Hepatocyte (in vitro differentiated cells): Measurements from ENCODE around the gene PDGFD. TPM values are rescaled to one million over a fixed set of nuclear protein-coding genes. Genes with fewer than 3 reads are reported as not detected.

ENCODE experiments used
- DNase-seq: peaks from one replicate; pipeline ENCODE4 v3.0.0-alpha.2; 2016; ENCODE audit warnings: low spot score
- H2AFZ ChIP-seq: fragments of 200-600 bp; sonication (generic); 2 replicates; pipeline ENCODE4 v1.6.0; 2016; ENCODE audit warnings: antibody characterized with exemption, mild to moderate bottlenecking
- H3K27ac ChIP-seq: fragments of 200-600 bp; sonication (generic); 2 replicates; pipeline ENCODE4 v1.5.1; 2016; ENCODE audit warnings: mild to moderate bottlenecking
- H3K27me3 ChIP-seq: fragments of 200-600 bp; sonication (generic); 2 replicates; pipeline ENCODE4 v1.6.1; 2016
- H3K36me3 ChIP-seq: fragments of 200-600 bp; sonication (generic); replicated peaks from 2 replicates; pipeline ENCODE4 v1.5.1; 2016; ENCODE audit warnings: low read depth; ENCODE audit not compliant: insufficient read depth
- H3K4me1 ChIP-seq: fragments of 200-600 bp; sonication (generic); 2 replicates; pipeline ENCODE4 v1.5.1; 2016; ENCODE audit warnings: mild to moderate bottlenecking, moderate library complexity; ENCODE audit not compliant: insufficient read depth
- H3K4me2 ChIP-seq: fragments of 200-600 bp; sonication (generic); 2 replicates; pipeline ENCODE4 v1.6.0; 2016
- H3K4me3 ChIP-seq: fragments of 200-600 bp; sonication (generic); 2 replicates; pipeline ENCODE4 v1.5.1; 2016; ENCODE audit warnings: mild to moderate bottlenecking
- H3K79me2 ChIP-seq: fragments of 200-600 bp; sonication (generic); 2 replicates; pipeline ENCODE4 v1.6.0; 2017; ENCODE audit warnings: mild to moderate bottlenecking
- H3K9me2 ChIP-seq: fragments of 200-600 bp; sonication (generic); replicated peaks from 2 replicates; pipeline ENCODE4 v1.6.0; 2017; ENCODE audit warnings: mild to moderate bottlenecking; ENCODE audit not compliant: insufficient read depth
- H3K9me3 ChIP-seq: fragments of 200-600 bp; sonication (generic); 2 replicates; pipeline ENCODE4 v1.5.1; 2016; ENCODE audit warnings: low read depth, mild to moderate bottlenecking
- H4K20me1 ChIP-seq: fragments of 200-600 bp; sonication (generic); 2 replicates; pipeline ENCODE4 v1.6.0; 2016; ENCODE audit warnings: mild to moderate bottlenecking; ENCODE audit not compliant: insufficient read depth, poor library complexity, severe bottlenecking
- EZH2 ChIP-seq: fragments of 200-600 bp; sonication (generic); IDR thresholded peaks from 2 replicates; pipeline ENCODE4 v1.6.1; 2016; ENCODE audit warnings: antibody characterized with exemption, mild to moderate bottlenecking, borderline replicate concordance
- EZH2phosphoT487 ChIP-seq: fragments of 200-600 bp; sonication (generic); IDR thresholded peaks from one replicate; pipeline ENCODE4 v1.6.1; 2018; ENCODE audit warnings: antibody characterized with exemption, mild to moderate bottlenecking, low read depth, moderate library complexity; ENCODE audit not compliant: unreplicated experiment, severe bottlenecking
- WGBS: methylation state at CpG from one replicate; pipeline ENCODE4 v1.1.6; 2016; ENCODE audit warnings: low lambda C conversion rate; ENCODE audit errors: missing lambda C conversion rate; 5-methylcytosine and 5-hydroxymethylcytosine counted together
- polyA plus RNA-seq: library from polyadenylated mRNA; unstranded; fragments of >200 nt; fragmentation: Nextera tagmentation; extraction: Ambion mirVana; gene quantifications from 2 replicates; pipeline ENCODE4 v1.2.1, GENCODE V29; 2016
- total RNA-seq: library from RNA; depleted of rRNA; stranded (reverse); fragments of >200 nt; gene quantifications from 2 replicates; pipeline ENCODE4 v1.2.3, GENCODE V29; 2014
- TF ChIP-seq, protein P1 (sequence below): fragments of 200-600 bp; sonication (generic); IDR thresholded peaks from 2 replicates; pipeline ENCODE4 v1.5.1; 2016; ENCODE audit warnings: antibody characterized with exemption, mild to moderate bottlenecking; ENCODE audit not compliant: poor library complexity

Gene PDGFD
- total and polyA plus RNA-seq, 2 experiments from 2014 or later, result 17.3 to 29.6 TPM

DNA sequence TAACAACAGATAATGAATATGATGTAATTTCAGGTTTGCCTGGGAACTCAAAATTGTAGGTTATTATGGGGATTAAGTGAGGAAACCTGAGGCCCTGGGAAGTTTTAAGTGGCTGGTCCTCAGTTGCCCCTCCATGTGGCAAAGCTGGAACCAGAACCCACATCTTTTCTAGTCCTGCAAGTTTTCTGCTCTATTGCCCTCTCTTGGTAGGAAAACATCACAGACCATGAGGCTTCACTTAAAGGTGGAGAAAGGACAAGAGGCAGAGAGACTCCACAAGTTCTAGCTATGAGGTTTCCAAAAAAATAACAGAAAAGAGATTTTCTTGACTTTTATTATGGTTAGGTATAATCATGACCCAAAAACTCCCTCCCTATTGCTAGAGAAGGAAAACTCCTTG, 243.0 kb downstream of the PDGFD start:
- TF ChIP-seq EZH2phosphoT487, result no peak
- no peak for TF ChIP-seq EZH2
- TF ChIP-seq, protein P1, sequence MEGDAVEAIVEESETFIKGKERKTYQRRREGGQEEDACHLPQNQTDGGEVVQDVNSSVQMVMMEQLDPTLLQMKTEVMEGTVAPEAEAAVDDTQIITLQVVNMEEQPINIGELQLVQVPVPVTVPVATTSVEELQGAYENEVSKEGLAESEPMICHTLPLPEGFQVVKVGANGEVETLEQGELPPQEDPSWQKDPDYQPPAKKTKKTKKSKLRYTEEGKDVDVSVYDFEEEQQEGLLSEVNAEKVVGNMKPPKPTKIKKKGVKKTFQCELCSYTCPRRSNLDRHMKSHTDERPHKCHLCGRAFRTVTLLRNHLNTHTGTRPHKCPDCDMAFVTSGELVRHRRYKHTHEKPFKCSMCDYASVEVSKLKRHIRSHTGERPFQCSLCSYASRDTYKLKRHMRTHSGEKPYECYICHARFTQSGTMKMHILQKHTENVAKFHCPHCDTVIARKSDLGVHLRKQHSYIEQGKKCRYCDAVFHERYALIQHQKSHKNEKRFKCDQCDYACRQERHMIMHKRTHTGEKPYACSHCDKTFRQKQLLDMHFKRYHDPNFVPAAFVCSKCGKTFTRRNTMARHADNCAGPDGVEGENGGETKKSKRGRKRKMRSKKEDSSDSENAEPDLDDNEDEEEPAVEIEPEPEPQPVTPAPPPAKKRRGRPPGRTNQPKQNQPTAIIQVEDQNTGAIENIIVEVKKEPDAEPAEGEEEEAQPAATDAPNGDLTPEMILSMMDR, result no peak
- no peak overlapping the region for H3K27ac ChIP-seq
- no peak overlapping the region for H3K4me2 ChIP-seq

DNA sequence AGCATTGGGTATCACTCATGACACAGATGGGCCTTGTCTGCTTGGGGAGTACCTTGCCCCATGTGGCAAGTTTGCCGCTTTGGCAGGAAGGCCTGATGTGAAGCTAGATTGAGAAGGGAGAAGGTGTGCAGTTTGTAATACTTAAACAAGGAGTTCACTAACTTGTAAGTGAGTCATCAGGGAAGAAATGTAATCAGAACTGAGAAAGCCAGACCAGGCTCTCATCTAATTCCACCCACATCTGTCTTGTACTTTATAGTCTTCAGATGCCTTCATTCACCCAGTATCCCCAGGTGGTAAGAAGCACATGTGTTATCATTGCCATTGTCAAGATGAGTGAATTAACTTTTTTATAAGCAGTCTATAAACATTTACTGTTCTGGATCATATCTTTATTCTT, 243.5 kb downstream of the PDGFD start:
- Histone ChIP-seq H4K20me1 (no peaks in the 10 kb centered on the region), H3K79me2 (no peaks in the 10 kb centered on the region), H3K27ac (no peak overlapping the region), H3K9me2 (no peaks in the 10 kb centered on the region), H3K9me3 (no peaks in the 10 kb centered on the region), H3K4me3 (no peak overlapping the region), H3K4me1 (peaks cover 8% of the 10 kb centered on the region), H3K27me3 (no peaks in the 10 kb centered on the region), H2AFZ (no peak overlapping the region), H3K36me3 (no peaks in the 10 kb centered on the region), H3K4me2 (no peak overlapping the region)
- no peak for DNase-seq
- TF ChIP-seq EZH2phosphoT487, result no peak
- TF ChIP-seq EZH2, result no peak
- TF ChIP-seq, protein P1, result no peak
- 83% methylated on average over 1 of the region's 1 CpG for whole genome bisulfite sequencing

More for the DNA sequence above, 243.0 kb downstream of the PDGFD start:
- H3K27me3 ChIP-seq, result no peaks in the 10 kb centered on the region
- H3K36me3 ChIP-seq, result no peaks in the 10 kb centered on the region
- H2AFZ ChIP-seq, result no peak overlapping the region
- no peak for DNase-seq
- H3K79me2 ChIP-seq, result no peaks in the 10 kb centered on the region
- H3K4me3 ChIP-seq, result no peak overlapping the region
- H3K9me2 ChIP-seq, result no peaks in the 10 kb centered on the region
- peaks cover 8% of the 10 kb centered on the region for H3K4me1 ChIP-seq
- H3K9me3 ChIP-seq, result no peaks in the 10 kb centered on the region
- H4K20me1 ChIP-seq, result no peaks in the 10 kb centered on the region

GRCh38 chr11:103910721-103911120, 253.2 kb downstream of the PDGFD start:
- Histone ChIP-seq H3K79me2 (no peaks in the 10 kb centered on the region), H3K4me2 (no peak overlapping the region), H3K36me3 (no peaks in the 10 kb centered on the region), H3K27ac (no peak overlapping the region), H3K4me3 (no peak overlapping the region), H3K4me1 (no peaks in the 10 kb centered on the region), H3K9me3 (no peaks in the 10 kb centered on the region), H2AFZ (no peak overlapping the region), H3K27me3 (no peaks in the 10 kb centered on the region), H4K20me1 (no peaks in the 10 kb centered on the region), H3K9me2 (no peaks in the 10 kb centered on the region)
- TF ChIP-seq EZH2, result no peak
- TF ChIP-seq EZH2phosphoT487, result no peak
- TF ChIP-seq, protein P1, result no peak
- WGBS, result 81% methylated on average over 7 of the region's 7 CpGs
- no peak for DNase-seq
